Cerebellar cortex (tissue), 1 donor: ENCODE data around the gene CFI.
A peak's percentile ranks its signal among the peaks of the same experiment; 100 is the strongest.

ENCODE experiments used
- DNase-seq: peaks from one replicate; pipeline ENCODE4 v3.0.0-alpha.2; 2015; ENCODE audit warnings: low spot score

CFI gene

DNA sequence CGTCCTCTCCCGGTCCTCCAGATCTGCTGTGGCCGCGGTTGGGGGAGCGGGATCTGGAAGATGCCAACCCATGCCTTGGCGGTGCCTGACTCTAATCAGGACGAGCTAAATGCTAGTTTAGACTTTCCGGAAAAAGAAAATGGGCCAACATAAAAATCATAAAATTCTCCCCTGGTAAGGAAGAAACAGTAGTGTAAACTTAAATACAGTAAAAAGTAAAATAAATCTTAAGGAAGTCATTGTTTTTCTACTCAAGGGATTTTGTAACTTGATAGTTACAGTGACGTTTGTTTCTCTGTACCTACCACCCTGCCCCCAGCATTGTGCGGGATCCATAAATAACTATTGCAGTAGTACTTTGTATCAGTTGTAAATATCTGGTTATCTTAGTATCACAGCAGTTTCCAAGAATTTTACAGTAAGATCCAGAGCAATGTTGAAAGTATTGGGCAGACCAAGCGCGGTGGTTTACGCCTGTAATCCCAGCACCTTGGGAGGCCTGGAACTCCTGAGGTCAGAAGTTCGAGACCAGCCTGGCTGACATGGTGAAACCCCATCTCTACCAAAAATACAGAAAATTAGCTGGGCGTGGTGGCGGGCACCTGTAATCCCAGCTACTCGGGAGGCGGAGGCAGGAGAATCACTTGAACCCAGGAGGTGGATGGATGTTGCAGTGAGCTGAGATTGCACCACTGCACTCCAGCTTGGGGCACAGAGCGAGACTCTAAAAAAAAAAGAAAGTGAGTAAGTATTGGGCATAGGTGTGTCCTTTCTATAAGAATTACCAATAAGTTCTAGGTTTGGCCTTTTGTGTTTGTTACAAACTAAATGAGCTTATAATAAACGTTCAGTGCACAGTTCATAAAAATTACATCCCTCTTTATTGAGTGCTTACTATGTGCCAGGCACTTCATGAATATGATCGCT, 70.9 kb downstream of the CFI start:
- no peak for DNase-seq

GRCh38 chr4:109729718-109730618, 71.8 kb downstream of the CFI start, which contains the start of gene PLA2G12A:
Gene PLA2G12A, minus strand, starts transcription at chr4:109730070. Its CDS starts 261 bp downstream, at chr4:109729809.
- peak; percentile 77 for DNase-seq

DNA sequence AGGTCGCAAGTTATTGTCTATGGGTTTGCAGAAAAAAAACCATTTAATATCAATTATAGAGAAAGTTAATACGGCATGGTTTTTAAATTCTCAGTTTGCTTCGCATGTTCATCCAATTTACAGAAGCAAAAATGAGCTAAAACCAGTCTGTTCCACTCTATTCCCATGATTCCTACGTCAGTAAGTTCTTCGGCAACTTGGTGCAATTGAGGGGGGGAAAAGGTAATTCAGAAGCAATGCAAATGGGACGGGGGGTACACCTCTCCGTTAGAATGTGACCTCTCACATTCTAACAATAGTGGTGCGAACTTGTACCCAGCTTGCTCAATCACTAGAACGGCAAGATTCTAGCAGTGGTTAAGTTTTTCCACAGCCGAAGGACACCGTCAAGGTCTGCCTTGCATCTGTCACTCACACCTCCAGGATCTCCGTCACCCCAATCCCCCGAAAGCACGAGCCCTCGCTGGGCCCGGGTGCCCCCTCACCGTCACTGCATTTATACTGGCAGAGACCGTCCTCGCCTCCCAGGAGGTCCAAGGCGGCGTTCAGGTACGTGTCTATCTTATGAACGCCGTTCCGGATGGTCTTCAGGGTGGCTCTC, 72.6 kb downstream of the CFI start:
- peak; percentile 14 for DNase-seq

DNA sequence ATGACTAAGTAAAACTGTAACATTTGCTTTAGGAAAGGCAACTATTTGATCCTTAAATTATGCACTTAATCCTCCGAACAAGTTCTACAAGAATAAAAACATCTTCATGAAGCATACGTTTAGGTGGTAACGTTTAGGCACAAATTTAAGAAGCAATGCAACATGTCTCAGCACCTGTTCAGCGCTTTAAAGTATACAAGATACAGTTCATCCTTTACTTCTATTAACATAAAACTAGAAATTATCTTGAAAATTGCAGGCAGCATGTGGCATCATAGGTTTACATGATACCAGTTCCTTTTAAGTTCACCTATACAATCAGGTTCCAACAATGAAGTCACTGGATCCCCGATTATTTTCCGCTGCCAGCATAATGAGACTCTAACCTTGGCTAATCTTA, 73.4 kb downstream of the CFI start:
- DNase-seq: no peak

DNA sequence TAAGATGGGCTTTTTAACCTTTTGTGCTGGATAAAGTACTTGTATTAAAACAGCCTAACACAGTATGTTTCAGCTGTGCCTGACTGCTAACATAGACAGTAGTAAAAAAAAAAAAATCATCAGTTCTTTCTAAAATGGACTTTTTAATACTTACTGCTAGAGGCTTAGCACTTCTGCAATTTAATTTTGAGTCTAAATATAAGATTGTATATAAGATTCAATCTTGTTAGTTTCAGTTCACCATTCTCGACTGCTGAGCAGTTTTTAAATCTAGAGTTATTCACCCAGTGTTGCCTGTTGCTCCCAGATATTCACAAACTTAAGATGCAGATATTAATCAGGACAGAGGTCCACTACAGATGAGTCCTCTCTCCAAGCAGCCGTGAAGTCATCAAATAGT, 78.7 kb downstream of the CFI start:
- no peak for DNase-seq

GRCh38 chr4:109722357-109722756, 79.4 kb downstream of the CFI start:
- DNase-seq: no peak

DNA sequence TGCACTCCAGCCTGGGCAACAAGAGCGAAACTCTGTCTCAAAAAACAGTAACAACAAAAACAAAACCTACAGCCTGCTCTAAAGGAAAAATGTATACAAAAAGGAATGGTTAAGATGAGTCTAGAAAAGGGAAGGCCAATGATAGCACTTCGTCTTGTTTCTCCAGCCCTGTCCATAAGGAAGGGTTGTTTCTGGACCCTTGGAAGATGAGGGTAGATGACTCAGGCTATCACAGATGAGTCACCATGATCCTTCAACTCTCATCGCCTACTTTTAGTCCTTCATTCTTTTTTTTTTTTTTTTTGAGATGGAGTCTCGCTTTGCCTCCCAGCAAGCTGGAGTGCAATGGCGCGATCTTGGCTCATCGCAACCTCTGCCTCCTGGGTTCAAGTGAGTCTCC, 80.8 kb downstream of the CFI start:
- DNase-seq: no peak

DNA sequence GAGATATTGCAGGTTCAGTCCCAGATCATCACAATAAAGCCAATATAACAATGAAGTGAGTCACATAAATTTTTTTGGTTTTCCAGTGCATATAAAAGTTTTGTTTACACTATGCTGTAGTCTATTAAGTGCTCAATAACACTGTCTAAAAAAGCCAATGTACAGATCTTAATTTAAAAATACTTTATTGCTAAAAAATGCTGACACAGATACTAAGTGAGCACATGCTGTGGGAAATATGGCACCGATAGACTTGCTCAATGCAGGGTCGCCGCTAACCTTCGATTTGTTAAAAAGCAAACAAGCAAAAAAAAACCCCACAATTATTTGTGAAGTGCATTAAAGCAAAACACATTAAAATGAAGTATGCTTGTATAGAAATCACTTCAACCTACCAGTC, 82.2 kb downstream of the CFI start:
- no peak for DNase-seq

GRCh38 chr4:109718759-109719158, 83.0 kb downstream of the CFI start:
- no peak for DNase-seq

GRCh38 chr4:109713500-109713899, 88.3 kb downstream of the CFI start:
- no peak for DNase-seq

DNA sequence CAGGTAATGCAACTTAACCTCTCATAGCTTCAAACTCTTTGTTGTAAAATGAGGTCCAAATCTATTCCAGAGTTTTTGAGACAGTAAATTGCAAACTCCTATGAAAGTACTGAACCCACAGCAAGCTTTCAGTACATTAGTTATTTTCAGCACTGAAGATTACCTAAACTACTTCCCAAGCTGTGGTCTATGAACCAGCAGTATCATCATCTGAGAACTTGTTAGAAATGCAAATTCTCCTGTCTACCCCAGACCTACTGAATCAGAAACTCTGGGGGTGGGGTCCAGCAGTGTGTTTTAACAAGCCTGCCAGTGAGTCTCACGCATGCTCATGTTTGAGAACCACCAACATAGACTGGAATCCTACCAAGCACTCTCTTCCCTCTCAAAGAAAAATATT, 92.8 kb downstream of the CFI start:
- DNase-seq: no peak

- DNase-seq: no peak
These were observed 93.4 kb downstream of the CFI start for GRCh38 chr4:109708435-109708834.

GRCh38 chr4:109703664-109704361, 98.0 kb downstream of the CFI start:
- DNase-seq: peak; percentile 10

GRCh38 chr4:109702950-109703663, 98.7 kb downstream of the CFI start, which contains the start of gene CASP6:
Gene CASP6, minus strand, starts transcription at chr4:109703445. Its CDS starts 50 bp downstream, at chr4:109703395.
- peak; percentile 70 for DNase-seq

- no peak for DNase-seq
These were observed 100.0 kb downstream of the CFI start for GRCh38 chr4:109701566-109702410.

DNA sequence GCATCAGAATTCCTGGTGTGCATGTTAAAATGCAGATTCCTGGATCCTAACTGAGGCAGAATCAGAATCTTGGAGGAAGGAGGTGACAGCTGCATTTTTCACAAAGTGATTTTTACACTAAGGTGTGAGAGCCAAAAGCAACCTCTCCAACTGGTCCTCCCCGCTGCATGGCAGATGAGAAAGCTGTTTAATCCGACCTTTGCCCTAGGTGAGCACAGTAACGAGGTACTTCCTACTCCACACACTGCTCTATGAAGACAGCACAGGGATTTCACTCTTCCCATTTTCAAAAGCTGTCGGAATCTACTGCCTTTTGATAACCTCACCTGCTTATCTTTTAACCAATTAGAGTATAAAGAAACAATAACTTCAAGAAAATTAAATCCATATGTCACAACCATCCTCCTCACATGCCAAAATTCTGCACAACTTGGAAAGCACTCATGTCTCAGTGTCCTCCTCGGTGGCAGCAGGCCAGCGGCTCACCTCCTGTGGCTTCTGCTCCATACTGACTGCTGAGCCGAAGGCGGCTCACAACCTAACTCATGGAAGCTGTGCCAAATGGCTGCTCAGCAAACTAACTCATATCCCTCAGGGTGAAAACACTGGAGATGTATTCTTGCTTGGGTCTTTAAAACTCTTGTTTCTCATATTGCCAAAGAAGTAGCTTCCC, 102.1 kb downstream of the CFI start:
- DNase-seq: no peak

DNA sequence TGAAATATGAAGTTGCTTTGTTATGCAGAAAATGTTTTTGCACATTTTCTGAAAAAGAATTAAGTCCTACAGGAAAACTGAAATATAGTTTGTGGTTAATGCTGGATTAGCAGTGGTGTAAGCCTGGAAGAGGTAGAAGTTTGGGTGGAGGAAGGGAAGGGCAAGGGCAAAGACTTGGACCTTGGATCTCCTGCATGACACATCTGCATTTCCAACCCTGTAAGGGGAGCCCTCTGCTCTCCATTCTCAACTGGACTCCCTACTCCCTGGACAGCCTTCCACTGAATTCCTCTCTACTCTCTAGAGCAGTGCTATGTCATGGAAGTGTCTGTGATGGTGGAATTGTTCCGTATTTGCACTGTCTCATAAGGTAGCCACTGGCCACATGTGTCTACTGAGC, 103.1 kb downstream of the CFI start:
- no peak for DNase-seq

GRCh38 chr4:109691411-109691920, 110.3 kb downstream of the CFI start:
- DNase-seq: no peak
